Neural progenitor cell (in vitro differentiated cells): ENCODE data around the gene DYTN. TPM values are rescaled to one million over a fixed set of nuclear protein-coding genes. Genes with fewer than 3 reads are reported as not detected.

Source experiments
- DNase-seq: peaks from one replicate; pipeline ENCODE4 v3.0.0-alpha.2; 2016; ENCODE audit warnings: low spot score
- H2AFZ ChIP-seq: fragments of 200-600 bp; sonication (generic); replicated peaks from 2 replicates; pipeline ENCODE4 v1.6.1; 2016; ENCODE audit warnings: antibody characterized with exemption
- H3F3A ChIP-seq: fragments of 200-600 bp; sonication (generic); 2 replicates; pipeline ENCODE4 v1.6.1; 2016; ENCODE audit warnings: antibody characterized with exemption, low read depth
- H3K27ac ChIP-seq: fragments of 200-600 bp; sonication (generic); 2 replicates; pipeline ENCODE4 v1.5.1; 2016; ENCODE audit warnings: mild to moderate bottlenecking
- H3K27me3 ChIP-seq: fragments of 200-600 bp; sonication (generic); 2 replicates; pipeline ENCODE4 v1.6.1; 2016; ENCODE audit warnings: mild to moderate bottlenecking, moderate library complexity
- H3K36me3 ChIP-seq: fragments of 200-600 bp; sonication (generic); 2 replicates; pipeline ENCODE4 v1.5.1; 2016
- H3K4me1 ChIP-seq: fragments of 200-600 bp; sonication (generic); 2 replicates; pipeline ENCODE4 v1.6.1; 2016; ENCODE audit warnings: mixed run types
- H3K4me2 ChIP-seq: fragments of 200-600 bp; sonication (generic); 2 replicates; pipeline ENCODE4 v1.6.1; 2016
- H3K4me3 ChIP-seq: fragments of 200-600 bp; sonication (generic); 2 replicates; pipeline ENCODE4 v1.5.1; 2016
- H3K79me2 ChIP-seq: fragments of 200-600 bp; sonication (generic); 2 replicates; pipeline ENCODE4 v1.6.1; 2016; ENCODE audit warnings: low read depth
- H3K9ac ChIP-seq: fragments of 200-600 bp; sonication (generic); 2 replicates; pipeline ENCODE4 v1.6.1; 2016
- H3K9me3 ChIP-seq: fragments of 200-600 bp; sonication (generic); 2 replicates; pipeline ENCODE4 v1.5.1; 2016; ENCODE audit warnings: low read depth
- H4K20me1 ChIP-seq: fragments of 200-600 bp; sonication (generic); 2 replicates; pipeline ENCODE4 v1.6.1; 2016; ENCODE audit warnings: low read depth
- H3K27ac Mint-ChIP-seq: 3 replicates; pipeline ENCODE4 v1.8.0; 2021; ENCODE audit warnings: mixed read lengths
- H3K27me3 Mint-ChIP-seq: 2 replicates; pipeline ENCODE4 v1.8.0; 2022; ENCODE audit warnings: low read depth, mild to moderate bottlenecking, inconsistent platforms, moderate library complexity, mixed read lengths; ENCODE audit not compliant: insufficient read depth
- H3K36me3 Mint-ChIP-seq: 3 replicates; pipeline ENCODE4 v1.8.0; 2021; ENCODE audit warnings: mixed read lengths
- H3K4me1 Mint-ChIP-seq: 3 replicates; pipeline ENCODE4 v1.8.0; 2021; ENCODE audit warnings: mixed read lengths
- H3K4me3 Mint-ChIP-seq: 3 replicates; pipeline ENCODE4 v1.8.0; 2021; ENCODE audit warnings: mild to moderate bottlenecking, moderate library complexity, mixed read lengths
- H3K9me3 Mint-ChIP-seq: 3 replicates; pipeline ENCODE4 v1.8.0; 2020; ENCODE audit warnings: mixed read lengths
- EZH2 ChIP-seq: fragments of 200-600 bp; sonication (generic); IDR thresholded peaks from 2 replicates; pipeline ENCODE4 v1.6.1; 2017; ENCODE audit warnings: antibody characterized with exemption, mild to moderate bottlenecking, moderate library complexity
- EZH2phosphoT487 ChIP-seq: fragments of 200-600 bp; sonication (generic); IDR thresholded peaks from 2 replicates; pipeline ENCODE4 v1.6.1; 2017; ENCODE audit warnings: antibody characterized with exemption
- total RNA-seq: library from RNA; depleted of rRNA; stranded (reverse); fragments of >200 nt; gene quantifications from 2 replicates; pipeline ENCODE4 v1.2.3, GENCODE V29; 2015; ENCODE audit warnings: low replicate concordance
- TF ChIP-seq, protein P1 (sequence below): fragments of 200-600 bp; sonication (generic); IDR thresholded peaks from 2 replicates; pipeline ENCODE4 v1.5.1; 2017; ENCODE audit warnings: antibody characterized with exemption, mild to moderate bottlenecking

The DYTN gene
- total RNA-seq, 1 donor from 2014 or later, result not detected

DNA sequence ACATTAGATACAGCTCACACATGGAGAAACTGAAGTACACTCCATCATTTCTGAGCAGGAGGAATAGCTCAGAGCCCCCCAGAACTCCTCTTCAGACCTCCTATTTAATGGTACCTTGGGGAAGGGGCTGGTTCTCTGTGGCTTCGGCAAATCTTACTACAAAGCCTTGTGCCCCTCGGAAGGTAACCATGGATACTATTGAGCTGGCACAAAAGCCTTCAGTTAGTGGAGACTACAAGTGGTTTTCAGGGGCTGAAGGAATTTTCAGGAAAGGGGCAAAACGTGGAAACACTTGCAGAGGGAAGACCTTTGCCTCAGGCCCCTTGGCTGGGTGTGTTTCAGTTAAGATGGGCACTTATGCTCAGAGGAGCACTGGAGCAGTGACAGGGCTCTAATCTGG is 77.0 kb downstream of the DYTN start:
- no peak for TF ChIP-seq EZH2phosphoT487
- TF ChIP-seq EZH2, result peak; percentile 10
- TF ChIP-seq, protein P1, sequence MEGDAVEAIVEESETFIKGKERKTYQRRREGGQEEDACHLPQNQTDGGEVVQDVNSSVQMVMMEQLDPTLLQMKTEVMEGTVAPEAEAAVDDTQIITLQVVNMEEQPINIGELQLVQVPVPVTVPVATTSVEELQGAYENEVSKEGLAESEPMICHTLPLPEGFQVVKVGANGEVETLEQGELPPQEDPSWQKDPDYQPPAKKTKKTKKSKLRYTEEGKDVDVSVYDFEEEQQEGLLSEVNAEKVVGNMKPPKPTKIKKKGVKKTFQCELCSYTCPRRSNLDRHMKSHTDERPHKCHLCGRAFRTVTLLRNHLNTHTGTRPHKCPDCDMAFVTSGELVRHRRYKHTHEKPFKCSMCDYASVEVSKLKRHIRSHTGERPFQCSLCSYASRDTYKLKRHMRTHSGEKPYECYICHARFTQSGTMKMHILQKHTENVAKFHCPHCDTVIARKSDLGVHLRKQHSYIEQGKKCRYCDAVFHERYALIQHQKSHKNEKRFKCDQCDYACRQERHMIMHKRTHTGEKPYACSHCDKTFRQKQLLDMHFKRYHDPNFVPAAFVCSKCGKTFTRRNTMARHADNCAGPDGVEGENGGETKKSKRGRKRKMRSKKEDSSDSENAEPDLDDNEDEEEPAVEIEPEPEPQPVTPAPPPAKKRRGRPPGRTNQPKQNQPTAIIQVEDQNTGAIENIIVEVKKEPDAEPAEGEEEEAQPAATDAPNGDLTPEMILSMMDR, result no peak
- Histone ChIP-seq H3K27me3 (peaks cover 86% of the 10 kb centered on the region), H3K9me3 (no peaks in the 10 kb centered on the region), H3K4me1 (peaks cover 19% of the 10 kb centered on the region), H3K4me3 (peak overlapping the region; percentile 46), H3K36me3 (no peaks in the 10 kb centered on the region), H4K20me1 (peaks cover 13% of the 10 kb centered on the region), H3F3A (peaks cover 4% of the 10 kb centered on the region), H3K9ac (no peak overlapping the region), H3K79me2 (no peaks in the 10 kb centered on the region), H3K27ac (no peak overlapping the region), H2AFZ (no peak overlapping the region), H3K4me2 (peak overlapping the region; percentile 79)
- no peaks in the 10 kb centered on the region for H3K36me3 Mint-ChIP-seq
- H3K4me3 Mint-ChIP-seq, result peak overlapping the region; percentile 36
- H3K27ac Mint-ChIP-seq, result no peak overlapping the region
- H3K27me3 Mint-ChIP-seq, result peaks cover 12% of the 10 kb centered on the region
- DNase-seq, result peak; percentile 57
- peaks cover 6% of the 10 kb centered on the region for H3K4me1 Mint-ChIP-seq
- no peaks in the 10 kb centered on the region for H3K9me3 Mint-ChIP-seq

DNA sequence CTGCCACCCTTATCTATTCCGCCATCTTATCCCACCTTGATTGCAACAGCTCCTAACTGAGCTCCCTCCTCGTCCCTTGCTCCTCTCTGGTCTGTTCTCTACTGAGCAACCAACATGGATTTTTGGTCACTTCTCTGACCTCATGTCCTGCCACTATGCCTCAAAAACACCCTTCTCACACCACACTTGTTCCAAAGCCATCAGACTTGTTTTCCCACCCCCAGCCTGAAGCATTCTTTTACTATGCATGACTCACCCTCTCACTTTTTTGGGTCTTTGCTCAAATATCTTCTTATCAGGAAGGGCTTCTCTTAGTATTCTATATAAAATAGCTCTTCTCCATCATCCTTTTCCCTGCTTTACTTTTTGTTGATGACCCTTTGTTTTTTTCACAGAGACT is 78.6 kb downstream of the DYTN start:
- Histone ChIP-seq H3K36me3 (no peaks in the 10 kb centered on the region), H2AFZ (no peak overlapping the region), H4K20me1 (peaks cover 13% of the 10 kb centered on the region), H3F3A (peaks cover 4% of the 10 kb centered on the region), H3K27me3 (peaks cover 74% of the 10 kb centered on the region), H3K9me3 (no peaks in the 10 kb centered on the region), H3K27ac (no peak overlapping the region), H3K4me1 (peaks cover 19% of the 10 kb centered on the region), H3K79me2 (no peaks in the 10 kb centered on the region), H3K4me3 (no peak overlapping the region), H3K9ac (no peak overlapping the region), H3K4me2 (no peak overlapping the region)
- Mint-ChIP-seq H3K27ac (no peak overlapping the region), H3K27me3 (peaks cover 12% of the 10 kb centered on the region), H3K9me3 (no peaks in the 10 kb centered on the region), H3K4me1 (peaks cover 6% of the 10 kb centered on the region), H3K36me3 (no peaks in the 10 kb centered on the region), H3K4me3 (no peak overlapping the region)
- TF ChIP-seq EZH2phosphoT487, result no peak
- no peak for TF ChIP-seq EZH2
- TF ChIP-seq, protein P1, result no peak
- DNase-seq, result no peak

DNA sequence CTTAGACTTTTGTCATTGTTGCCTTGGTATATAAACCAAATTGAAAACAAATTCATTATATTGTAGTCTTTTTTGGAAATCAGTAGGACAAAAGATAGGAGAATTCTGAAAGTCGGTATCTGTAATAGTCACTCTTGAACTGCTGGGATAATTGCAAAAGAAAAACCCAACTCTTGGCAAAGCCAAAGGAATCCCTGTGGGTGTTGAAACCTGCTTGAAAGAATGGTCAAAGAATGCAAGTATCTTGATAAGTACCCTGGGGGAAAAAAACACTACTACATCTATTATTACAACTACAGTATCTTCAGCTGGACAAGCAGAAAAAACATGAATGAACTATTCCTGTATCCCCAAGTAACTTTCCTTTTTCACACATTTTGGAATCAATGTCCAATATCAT is 83.2 kb downstream of the DYTN start:
- H3K4me3 ChIP-seq, result no peak overlapping the region
- Mint-ChIP-seq H3K36me3 (no peaks in the 10 kb centered on the region), H3K27me3 (no peaks in the 10 kb centered on the region), H3K27ac (no peak overlapping the region), H3K9me3 (no peaks in the 10 kb centered on the region), H3K4me1 (peaks cover under 1% of the 10 kb centered on the region), H3K4me3 (no peak overlapping the region)
- peaks cover 4% of the 10 kb centered on the region for H3K4me1 ChIP-seq
- H3K9ac ChIP-seq, result no peak overlapping the region
- no peaks in the 10 kb centered on the region for H3F3A ChIP-seq
- H4K20me1 ChIP-seq, result no peaks in the 10 kb centered on the region
- H3K9me3 ChIP-seq, result no peaks in the 10 kb centered on the region
- H2AFZ ChIP-seq, result no peak overlapping the region
- H3K4me2 ChIP-seq, result no peak overlapping the region
- TF ChIP-seq EZH2 (no peak), EZH2phosphoT487 (no peak)
- TF ChIP-seq, protein P1, result no peak
- DNase-seq, result no peak
- H3K27me3 ChIP-seq, result peaks cover 34% of the 10 kb centered on the region
- H3K79me2 ChIP-seq, result no peaks in the 10 kb centered on the region
- no peaks in the 10 kb centered on the region for H3K36me3 ChIP-seq
- H3K27ac ChIP-seq, result no peak overlapping the region
